GM19468 (cell line): ENCODE data around the gene LTF.
"Not testable (repeated sequence)": the region's sequence is repeated elsewhere in the genome, so short reads cannot be mapped to it uniquely, and the experiment has no call there.

Experiments used
- ATAC-seq: cut with Tn5 transposase; IDR thresholded peaks from one replicate; pipeline ENCODE4 v1.9.1; 2021; ENCODE audit warnings: mild to moderate bottlenecking, moderate library complexity, moderate number of reproducible peaks; ENCODE audit not compliant: unreplicated experiment; ENCODE audit errors: extremely low read depth

Gene LTF

DNA sequence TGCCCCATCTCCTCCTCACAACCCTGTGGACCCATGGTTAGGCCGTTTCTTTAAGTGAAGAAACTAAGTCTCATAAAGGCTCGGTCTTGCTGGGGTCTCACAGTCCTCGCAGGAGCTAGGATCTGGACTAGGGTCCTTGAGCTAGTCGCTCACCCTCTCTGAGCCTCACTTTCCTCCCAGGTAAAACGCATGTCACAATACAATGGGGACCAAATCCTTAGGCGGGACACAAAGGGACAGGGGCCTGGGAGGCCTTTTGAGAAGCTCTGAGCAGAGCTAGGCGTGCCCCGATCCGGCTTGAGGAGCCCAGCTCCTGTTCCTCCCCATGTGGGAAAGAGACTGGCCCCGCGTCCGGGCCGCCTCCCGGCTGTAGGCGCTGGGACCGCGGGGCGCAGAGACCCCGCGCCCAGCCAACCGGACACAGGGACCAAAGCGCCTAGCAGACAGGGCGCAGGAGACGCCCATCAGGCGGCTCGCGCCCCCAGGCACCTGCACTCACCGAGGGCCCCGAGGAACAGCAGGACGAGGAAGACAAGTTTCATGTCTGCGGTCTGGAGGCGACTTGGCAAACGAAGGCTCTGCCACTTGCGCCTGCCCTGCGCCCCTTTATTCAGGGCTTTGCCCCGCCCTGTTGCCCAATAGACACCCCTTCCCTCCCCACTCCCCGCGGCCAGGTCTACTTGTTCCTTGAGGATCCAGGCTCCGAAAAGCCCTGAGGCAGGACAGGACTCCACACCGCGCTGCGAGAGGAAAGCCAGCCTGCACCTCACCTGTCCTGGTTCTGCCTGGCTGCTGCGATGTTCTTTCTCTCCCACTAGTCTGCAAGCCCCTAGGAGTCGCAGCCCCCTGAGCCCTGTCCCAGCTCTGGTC, at the start of gene LTF:
Gene LTF, minus strand, starts transcription at position 580 of the 870 bp plus-strand sequence. Its CDS starts 38 bp downstream, at position 542.
- ATAC-seq, result no peak

DNA sequence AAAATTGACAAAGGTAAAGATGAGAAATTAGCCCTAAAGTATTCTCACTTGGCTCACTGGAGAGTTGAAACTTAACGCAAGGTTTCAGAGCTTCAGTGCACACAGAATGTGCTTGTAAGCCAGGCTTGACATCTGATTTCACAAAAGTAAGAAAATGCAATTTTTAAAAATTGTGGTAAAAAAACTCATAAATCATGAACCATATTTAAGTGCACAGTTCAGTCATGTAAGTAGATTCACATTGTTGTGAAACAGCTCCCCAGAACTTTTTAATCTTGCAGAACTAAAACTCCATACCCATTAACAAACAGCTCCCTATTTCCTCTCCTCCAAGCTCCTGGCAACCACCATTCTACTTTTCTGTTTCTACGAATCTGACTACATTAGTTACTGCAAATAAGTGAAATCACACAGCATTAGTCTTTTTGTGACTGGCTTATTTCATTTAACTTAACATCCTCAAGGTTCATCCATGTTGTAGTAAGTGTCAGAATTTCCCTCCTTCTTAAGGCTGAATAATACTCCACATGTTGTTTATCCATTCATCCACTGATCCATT, 47.6 kb upstream of the LTF start:
- ATAC-seq, result no peak

DNA sequence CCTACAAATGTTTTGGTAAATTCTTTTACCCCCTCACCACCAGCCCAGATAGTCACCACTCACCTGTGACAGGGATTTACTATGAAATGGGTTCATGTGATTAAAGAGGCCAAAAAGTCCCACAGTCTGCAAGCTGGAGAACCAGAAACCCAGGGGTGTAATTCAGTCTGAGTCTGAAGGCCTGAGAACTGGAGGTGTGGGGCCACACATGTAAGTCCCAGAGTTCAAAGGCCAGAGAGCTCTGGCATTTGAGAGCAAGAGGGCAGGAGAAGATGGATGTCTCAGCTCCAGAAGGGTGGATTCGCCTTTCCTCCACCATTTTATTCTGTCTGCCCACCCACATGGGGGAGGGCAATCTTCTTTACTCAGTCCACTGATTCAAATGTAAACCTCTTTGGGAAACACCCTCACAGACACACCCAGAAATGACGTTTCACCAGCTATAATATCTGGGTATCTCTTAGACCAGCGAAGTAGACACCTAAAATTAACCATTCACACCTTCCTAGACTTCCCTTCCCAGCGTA, 45.0 kb upstream of the LTF start:
- ATAC-seq, result no peak

DNA sequence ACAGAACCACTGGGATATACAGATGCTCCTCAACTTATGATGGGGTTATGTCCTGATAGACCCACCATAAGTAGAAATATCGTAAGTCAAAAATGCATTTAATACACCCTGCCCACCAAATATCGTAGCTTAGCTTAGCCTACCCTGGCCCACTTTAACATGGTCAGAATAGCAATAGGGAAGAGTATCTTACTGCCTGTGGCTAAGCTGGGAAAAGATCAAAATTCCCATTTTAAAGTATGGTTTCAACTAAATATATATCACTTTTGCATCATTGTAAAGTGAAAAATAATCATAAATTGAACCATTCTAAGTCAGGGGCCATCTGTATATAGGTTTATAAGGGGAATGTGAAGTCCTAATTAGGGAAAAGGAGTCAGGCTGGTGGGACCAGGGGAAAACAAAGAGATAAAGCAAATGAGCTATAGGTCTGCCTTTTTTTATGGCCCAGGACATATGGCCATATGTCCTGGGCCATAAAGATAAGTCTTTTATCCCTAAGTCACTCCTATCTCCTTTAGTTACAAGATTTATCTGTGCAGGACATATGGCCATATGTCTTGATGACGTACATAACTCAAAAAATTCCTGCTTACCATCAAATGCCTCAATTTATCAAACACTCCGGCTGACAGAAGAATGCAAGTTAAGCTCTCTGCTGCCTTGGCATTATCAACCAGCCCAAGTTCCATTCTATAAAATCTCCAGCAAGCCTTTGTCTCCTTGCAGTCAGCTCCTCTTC, 44.3 kb upstream of the LTF start:
- ATAC-seq, result no peak

DNA sequence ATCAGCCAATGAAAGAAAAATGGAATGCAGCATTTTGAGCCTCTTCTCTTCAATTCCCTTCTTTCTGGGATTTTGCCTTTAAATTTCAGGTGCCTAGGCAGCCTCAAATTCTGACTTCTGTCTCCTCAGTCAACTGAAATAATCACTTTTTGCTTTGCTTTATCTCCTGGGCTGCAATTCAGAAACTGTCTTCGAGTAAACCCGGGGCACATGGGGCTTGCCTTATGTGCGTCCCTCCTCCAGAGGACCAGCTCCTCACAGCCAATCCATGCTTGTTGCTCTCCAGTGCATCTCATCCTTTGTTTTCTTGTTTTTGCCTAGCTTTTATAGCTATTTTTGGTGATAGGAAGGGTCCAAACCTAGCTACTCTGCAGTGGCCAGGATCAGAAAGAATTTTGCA, 41.8 kb upstream of the LTF start:
- ATAC-seq, result no peak

DNA sequence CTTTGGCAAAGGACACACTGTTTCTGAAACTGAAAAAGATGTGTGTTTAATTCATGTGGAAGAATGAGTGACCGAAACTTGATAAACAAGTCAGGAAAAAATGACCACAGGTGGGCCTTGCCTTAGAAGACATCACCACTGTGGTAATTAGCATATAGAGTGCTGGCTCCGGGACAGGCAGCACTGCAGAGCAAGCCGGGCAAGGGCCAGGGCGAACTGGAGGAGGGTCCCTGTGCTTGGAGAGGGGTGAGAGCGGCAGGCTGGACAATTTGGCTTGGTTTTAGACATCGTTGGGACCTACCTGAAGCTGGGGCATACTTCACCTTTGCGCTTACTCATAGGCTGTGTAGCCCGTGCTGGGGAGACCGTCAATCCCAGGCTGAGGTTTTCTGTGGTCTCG, 41.2 kb upstream of the LTF start:
- ATAC-seq, result no peak

DNA sequence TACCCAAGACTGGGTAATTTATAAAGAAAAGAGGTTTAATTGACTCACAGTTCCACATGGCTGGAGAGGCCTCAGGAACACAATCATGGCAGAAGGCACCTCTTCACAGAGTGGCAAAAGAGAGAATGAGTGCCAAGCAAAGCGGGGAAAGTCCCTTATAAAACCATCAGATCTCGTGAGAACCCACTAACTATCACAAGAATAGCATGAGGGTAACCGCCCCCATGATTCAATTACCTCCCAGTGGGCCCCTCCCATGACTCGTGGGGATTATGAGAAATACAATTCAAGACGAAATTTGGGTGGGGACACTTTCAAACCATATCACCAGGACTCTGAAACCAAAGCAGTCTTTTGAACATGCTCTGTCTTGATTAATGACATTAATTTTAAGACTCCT, 40.1 kb upstream of the LTF start:
- ATAC-seq, result no peak

DNA sequence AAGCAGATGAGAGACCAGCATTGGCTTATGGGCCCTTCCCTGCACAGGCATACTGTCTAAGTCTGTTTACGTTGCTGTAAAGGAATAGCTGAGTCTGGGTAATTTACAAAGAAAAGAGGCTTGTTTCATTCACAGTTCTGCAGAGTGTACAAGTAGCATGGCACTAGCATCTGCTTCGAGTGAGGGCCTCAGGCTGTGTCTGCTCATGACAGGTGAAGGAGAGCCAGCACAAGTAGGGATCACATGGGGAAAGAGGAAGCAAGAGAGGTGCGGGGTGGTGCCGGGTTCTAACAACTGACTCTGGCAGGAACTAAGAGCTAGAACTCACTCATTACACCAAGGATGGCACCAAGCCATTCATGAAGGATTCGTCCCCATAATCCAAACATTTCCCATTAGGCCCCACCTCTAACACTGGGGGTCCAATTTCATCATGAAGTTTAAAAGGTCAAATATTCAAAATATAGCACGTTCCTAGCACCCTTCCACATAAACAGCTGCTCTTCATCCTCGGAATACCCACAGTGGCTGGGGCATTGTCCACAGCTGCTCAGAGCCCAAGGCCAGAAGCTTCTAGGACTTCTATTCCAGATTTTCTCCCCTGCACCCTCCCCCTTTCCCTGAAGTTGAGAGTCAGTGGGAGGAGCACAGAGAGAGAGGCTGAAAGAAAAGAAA, 38.6 kb upstream of the LTF start:
- no peak for ATAC-seq

DNA sequence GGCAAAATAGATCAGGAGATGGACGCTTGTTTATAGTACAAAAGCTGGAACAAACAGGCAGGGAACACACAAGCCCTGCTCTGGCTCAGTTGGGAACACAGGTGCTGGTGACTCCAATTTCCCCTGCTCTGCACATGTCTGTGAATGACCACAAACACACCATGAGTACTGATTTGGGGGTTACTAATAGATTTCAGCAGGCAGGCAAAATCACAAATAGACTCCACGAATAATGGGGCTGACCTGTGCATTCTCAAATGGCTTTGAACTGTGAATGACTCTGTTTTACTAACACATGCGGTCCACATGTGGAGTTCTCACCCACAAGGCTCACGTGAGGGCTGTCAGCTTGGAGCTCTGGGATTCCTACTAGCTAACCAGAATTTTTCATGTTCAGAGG, 37.0 kb upstream of the LTF start:
- no peak for ATAC-seq

DNA sequence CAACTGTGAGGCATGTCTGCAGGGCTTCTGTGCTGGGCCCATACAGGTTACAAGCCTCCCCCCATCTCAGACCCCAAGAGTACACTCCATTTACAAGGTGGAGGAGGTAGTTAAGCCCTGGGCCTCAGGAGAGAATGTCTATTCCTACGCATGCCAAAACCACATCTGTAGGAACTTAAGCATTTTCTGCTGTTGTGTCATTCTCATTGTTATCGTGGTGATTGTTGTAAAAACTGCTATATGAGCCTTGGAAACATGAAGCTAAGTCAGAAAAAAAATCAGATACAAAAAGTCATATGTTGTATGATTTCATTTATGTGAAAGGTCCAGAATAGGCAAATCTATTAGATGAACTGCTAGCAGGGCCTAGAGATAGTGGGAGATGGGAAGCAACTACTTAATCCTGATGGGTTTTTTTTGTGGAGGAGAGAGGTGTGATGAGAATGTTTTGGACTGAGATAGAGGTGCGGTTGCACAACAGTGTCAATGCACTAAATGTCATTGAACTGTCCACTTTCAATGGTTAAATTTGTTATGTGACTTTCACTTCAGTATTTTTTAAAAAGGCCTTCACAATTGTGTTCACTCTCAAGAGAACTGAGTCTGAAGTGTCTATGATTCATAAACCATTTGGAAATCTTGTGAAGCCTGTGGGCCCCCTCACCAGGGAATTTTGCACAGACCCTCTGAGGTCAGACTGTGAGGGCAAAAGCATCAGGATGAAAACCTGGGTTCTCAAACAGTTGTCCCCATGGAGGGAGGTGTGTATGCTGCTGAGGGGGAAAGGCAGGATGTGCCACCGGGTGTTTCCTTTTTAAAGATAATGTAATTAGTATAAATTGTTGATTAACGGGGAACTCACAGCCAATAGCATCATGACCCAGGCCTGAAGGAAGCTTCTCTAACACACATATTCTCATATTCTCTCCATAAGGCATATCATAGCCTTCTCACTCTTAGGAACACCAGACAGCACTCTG, 36.2 kb upstream of the LTF start:
- no peak for ATAC-seq

DNA sequence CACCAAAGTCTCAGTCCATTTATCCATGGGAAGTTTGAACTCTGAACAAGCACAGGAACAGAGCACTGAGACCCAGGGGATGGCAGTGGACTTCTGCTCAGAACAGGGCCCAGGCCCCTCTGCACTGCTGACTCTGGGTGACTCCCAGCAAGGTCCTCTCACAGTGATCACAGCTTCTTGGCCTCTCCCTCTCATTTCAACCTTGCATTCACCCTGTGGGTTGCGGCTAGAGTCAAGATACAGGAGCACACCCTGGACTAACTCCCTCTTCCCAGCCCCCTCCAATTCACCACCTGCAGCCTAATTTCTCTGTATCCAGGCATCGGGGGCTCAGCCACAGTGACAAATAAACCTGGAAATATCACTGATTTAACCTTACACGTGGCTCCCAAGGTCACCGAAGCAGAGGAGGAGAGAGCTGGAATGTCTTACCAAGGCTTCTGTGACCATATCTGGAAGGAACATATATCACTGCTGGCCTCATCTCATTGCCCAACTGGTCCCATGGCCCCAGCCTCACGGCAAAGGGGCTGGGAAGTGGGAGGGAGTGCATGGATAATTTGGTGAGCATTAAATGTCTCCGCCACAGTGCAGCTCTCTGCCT, 34.3 kb upstream of the LTF start:
- no peak for ATAC-seq

DNA sequence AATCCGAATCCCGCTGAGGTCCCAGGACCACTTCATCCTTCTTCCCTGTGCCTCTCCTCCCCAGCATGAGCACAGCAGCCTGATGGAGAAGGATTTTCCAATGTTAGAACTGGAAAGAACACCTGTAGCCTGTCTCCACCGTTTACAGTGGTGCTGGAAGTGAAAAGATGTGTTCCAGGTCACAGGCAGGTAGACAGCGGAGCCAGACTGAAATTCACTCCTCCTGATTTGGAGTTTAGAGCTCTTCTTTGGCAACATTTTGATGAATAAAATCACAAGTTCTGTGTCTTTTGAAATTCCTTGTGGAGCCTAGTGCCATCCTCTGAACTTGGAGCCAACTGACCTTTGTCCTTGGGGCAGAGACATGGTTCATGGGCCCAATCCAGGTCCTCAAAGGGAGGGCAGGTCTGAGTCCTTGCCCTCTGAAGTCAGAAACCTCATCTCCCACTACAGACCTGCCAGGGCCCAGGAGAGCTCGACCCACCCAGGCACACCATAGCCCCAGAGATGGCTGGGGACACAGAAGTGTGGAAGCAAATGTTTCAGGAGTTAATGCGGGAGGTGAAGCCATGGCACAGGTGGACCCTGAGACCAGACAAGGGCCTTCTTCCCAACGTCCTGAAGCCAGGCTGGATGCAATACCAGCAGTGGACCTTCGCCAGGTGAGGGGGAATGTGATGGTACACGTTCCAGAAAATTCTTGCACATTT, 33.0 kb upstream of the LTF start, which contains the start of gene RTP3:
Gene RTP3, plus strand, starts transcription at position 421 of the 710 bp plus-strand sequence. Its CDS starts 87 bp downstream, at position 508.
- ATAC-seq, result no peak

DNA sequence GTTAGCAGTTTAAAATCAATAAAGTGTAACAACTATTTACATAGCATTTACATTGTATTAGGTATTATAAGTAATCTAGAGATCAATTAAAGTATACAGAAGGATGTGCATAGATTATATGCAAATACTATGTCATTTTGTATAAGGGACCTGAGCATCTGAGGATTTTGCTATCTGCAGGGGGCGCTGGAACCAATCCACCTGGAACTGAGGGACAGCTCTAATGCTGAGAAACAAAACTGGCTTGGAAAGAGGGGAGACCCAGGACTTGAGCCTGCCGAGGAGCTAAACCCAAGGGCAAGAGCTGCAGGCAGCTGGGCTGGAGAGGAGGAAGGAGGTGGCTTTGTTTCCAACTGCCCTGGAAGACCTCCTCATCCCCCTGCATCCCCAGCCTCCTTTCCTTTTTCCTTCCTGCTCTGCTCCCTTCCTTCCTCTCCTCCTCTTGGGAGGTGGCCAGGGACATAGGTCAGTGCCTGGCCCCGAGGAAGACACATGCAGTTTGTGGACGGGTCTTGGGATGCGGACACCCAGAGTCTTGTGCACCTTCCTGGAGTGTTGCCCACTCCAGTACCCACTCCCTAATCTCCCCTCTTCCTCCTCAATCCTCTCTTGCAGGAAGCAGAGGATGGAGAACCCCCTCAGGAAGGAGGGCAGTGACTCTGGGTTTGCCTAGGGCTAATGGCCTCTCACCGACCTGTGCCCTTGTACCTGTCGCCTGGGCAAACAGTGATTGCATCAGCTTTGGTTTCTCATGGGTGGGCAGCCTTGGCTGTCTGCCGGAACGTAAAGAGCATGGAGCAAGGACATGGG, 32.2 kb upstream of the LTF start:
- ATAC-seq, result no peak

DNA sequence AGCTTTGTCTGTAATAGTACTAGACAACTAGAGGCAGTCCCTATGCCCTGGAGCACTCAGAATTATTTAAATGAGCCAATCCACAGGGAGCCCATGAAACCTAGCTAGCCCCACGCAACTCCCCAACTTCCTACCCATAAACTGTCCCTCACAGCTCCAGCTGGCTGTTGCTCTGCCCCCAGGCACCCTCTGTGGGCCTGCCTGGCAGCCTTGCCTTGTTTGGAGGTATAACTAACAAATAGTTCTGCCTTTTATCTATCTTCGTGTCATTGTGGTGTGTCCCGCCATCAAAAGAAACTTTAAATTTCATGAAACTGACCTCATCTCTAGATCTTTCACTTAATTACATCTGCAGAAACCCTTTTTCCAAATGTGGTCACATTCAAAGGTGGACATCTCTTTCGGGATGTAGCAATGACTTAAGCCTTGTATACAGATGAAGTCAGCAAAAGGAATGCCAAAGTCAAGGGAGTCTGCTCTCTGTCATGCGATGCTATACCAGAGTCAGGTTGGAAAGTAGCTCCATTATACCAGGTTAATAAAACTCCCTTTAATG, 31.3 kb upstream of the LTF start:
- ATAC-seq, result no peak

DNA sequence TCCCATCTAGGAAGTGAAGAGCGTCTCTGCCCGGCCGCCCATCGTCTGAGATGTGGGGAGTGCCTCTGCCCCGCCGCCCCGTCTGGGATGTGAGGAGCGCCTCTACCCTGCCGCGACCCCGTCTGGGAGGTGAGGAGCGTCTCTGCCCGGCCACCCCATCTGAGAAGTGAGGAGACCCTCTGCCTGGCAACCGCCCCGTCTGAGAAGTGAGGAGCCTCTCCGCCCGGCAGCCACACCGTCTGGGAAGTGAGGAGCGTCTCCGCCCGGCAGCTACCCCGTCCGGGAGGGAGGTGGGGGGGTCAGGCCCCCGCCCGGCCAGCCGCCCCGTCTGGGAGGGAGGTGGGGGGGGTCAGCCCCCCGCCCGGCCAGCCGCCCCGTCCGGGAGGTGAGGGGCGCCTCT, 29.8 kb upstream of the LTF start:
- ATAC-seq, result not testable (repeated sequence)

DNA sequence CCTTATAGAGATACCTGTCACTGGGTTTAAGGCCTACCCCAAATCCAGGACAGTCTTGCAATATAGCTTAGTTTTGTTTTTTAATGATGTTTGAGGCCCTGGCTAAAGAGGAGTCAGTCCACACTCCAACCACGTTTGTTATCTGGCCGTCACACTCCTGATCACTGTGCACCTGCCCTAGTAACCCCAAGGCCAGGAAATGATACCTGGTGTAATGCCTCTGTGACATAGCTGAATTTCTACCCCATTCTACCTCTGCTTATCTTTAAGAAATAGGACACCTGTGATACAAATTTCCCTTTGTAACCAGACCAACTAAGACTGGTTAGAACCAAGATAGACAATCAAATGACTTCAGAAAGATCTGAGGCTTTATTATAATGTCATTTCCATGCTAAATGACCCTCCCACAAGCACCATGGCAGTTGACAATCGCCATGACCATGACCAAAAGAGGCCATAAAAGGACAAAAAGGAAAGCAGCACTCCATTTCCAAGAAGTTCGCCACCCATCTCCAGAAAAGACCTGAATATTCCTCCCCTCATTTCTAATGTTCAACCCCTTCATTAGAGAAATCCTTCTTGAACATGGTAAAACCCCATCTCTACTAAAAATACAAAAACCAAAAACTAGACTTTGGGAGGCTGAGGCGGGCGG, 28.3 kb upstream of the LTF start:
- no peak for ATAC-seq
